ENCODE results near the gene SDK1. TPM values are rescaled to one million over a fixed set of nuclear protein-coding genes. Genes with fewer than 3 reads are reported as not detected.

The SDK1 gene
- total and polyA plus RNA-seq, 2 donors = 3.2 to 7.8 TPM

DNA sequence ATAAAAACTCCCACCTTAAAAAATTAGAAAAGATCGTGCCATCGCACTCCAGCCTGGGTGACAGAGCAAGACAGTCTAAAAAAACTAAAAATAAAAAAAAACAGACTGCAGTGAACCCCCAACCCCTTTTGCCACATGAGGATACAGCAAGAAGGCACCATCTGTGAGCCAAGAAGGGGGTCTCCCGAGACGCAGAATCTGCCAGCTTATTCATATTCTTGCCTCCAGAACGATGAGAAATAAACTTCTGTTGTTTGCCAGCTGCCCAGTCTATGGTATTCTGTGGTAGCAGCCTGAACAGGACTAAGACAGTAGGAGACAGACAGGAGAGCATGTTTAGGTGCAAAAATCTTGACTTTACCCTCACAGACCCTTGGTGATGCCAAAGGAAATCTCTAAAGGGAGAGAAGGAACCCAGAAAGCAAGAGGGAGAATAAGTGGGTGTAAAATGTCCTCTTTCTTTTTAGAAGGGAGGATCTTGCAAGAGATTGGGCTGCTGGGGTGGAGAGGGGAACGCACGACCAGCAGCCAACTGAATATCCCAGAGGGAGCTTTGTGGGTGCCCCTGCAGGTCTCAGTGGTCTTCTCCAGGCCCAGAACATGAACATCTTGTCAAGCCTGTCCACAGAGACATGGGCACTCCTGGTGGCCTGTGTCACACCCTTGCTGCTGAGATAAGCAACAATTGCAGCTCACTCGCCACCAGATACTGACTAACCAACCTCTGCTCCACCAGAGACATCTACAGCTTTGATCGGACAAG lies 980.4 kb downstream of the SDK1 start:
- no peak for DNase-seq (ENCODE audit: low read depth in 6 of 9, low spot score in 9 of 9)
- Histone ChIP-seq H3K27me3 (ENCODE audit: control insufficient read depth in 2 of 2, insufficient read depth in 1 of 2, low read length in 1 of 2) (no peaks in the 10 kb centered on the region), H3K27ac (ENCODE audit: low read depth in 1 of 2, low read length in 1 of 2) (no peak overlapping the region), H3K4me3 (ENCODE audit: low read length in 2 of 2) (no peak overlapping the region), H3K36me3 (ENCODE audit: control insufficient read depth in 2 of 2, insufficient read depth in 2 of 2, low read length in 1 of 2) (no peaks in the 10 kb centered on the region), H3K4me1 (ENCODE audit: control insufficient read depth in 2 of 2, insufficient read depth in 2 of 2, low read length in 2 of 2) (no peaks in the 10 kb centered on the region), H3K9me3 (ENCODE audit: control insufficient read depth in 2 of 2, insufficient read depth in 1 of 2, low read length in 1 of 2) (peaks cover 0 to 1% of the 10 kb centered on the region in 2 donors)
- WGBS = 86% methylated on average over 9 of the region's 9 CpGs

DNA sequence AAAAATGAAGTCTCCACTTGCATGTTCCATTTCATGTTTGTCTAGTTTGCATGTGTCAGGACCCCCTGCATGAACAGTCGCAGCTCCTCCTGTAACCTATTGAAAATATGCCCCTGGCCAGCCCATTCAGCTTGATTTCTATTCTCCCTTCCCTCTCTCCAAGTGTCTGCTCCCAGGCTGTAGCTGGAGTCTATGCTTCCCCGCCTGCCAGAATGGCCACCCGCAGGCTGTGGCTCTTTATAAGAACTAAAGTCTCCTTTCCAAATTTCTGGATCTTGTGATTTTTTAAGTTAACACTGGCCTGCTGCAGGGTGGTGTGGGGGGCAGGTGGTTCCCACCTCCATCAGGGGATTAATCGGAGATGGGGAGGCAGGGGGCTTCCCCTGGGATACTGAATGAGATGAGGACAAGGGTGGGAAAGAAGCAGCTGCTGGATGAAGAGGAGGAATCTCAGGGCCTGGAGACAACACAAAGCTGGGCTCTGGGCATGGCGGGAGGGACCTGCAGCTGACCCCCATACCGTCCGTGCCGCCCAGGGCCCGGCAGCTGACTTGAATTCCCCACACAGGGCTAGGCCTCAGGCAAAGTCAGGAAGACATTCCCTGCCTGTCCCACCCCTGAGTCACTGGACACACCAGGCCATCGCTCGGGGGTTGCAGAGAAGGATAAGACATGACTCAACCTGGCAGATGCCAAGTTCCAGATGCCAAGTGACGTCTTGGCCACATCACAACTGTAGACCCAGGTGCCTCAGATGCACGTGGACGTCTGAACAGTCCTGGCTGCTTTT lies 981.6 kb downstream of the SDK1 start:
- Histone ChIP-seq H3K9me3 (ENCODE audit: control insufficient read depth in 2 of 2, insufficient read depth in 1 of 2, low read length in 1 of 2) (peaks cover 0 to 1% of the 10 kb centered on the region in 2 donors), H3K36me3 (ENCODE audit: control insufficient read depth in 2 of 2, insufficient read depth in 2 of 2, low read length in 1 of 2) (no peaks in the 10 kb centered on the region), H3K27ac (ENCODE audit: low read depth in 1 of 2, low read length in 1 of 2) (no peak overlapping the region), H3K4me3 (ENCODE audit: low read length in 2 of 2) (no peak overlapping the region), H3K4me1 (ENCODE audit: control insufficient read depth in 2 of 2, insufficient read depth in 2 of 2, low read length in 2 of 2) (no peaks in the 10 kb centered on the region), H3K27me3 (ENCODE audit: control insufficient read depth in 2 of 2, insufficient read depth in 1 of 2, low read length in 1 of 2) (no peaks in the 10 kb centered on the region)
- DNase-seq (ENCODE audit: low read depth in 6 of 9, low spot score in 9 of 9) = no peak
- WGBS = 93% methylated on average over 14 of the region's 14 CpGs

DNA sequence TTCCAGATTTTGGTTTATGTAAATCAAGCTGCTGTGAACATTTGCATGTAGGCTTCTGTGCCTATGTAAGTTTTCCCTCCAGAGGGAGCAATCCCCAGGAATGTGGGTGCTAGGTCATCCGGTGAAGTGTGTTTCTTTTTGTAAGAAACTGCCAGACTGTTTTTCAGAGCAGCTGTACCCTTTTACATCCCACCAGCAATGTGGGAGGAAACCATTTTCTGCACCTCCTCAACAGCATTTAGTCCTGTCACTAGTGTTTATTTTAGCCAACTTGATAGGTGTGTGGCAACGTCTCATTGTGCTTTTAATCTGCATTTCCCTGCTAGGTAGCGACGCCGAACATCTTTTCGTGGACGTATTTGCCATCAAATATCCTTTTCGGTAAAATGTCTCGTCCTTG lies 985.3 kb downstream of the SDK1 start:
- H3K4me3 ChIP-seq (ENCODE audit: low read length in 2 of 2) = no peak overlapping the region
- WGBS = 82% methylated on average over 9 of the region's 9 CpGs
- no peak overlapping the region for H3K27ac ChIP-seq (ENCODE audit: low read depth in 1 of 2, low read length in 1 of 2)
- H3K4me1 ChIP-seq (ENCODE audit: control insufficient read depth in 2 of 2, insufficient read depth in 2 of 2, low read length in 2 of 2) = no peaks in the 10 kb centered on the region
- H3K36me3 ChIP-seq (ENCODE audit: control insufficient read depth in 2 of 2, insufficient read depth in 2 of 2, low read length in 1 of 2) = no peaks in the 10 kb centered on the region
- DNase-seq (ENCODE audit: low read depth in 6 of 9, low spot score in 9 of 9) = no peak
- no peaks in the 10 kb centered on the region for H3K27me3 ChIP-seq (ENCODE audit: control insufficient read depth in 2 of 2, insufficient read depth in 1 of 2, low read length in 1 of 2)
- H3K9me3 ChIP-seq (ENCODE audit: control insufficient read depth in 2 of 2, insufficient read depth in 1 of 2, low read length in 1 of 2) = peaks cover 0 to 1% of the 10 kb centered on the region in 2 donors

DNA sequence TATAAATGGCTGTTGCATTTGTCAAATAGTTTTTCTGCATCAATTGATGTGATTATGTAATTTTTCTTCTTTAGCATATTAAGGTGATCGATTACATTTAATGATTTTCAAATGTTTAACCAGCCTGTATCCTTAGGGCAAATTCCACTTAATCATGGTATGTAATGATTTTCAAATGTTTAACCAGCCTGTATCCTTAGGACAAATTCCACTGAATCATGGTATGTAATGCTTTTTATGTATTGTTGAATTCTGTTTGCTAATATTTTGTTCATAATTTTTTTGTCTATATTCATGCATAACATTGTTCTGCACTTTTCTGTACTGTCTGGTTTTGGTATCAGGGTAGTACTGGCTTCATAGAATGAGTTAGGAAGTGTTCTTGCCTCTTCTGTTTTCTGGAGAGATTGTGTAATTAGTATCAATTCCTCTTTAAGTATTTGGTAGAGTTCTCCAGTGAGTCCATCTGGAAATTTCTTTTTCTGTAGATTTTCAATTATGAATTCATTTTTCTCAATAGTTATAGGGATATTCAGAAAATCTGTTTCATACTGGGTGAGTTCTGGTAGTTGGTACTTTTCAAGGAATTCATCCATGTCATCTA lies 987.8 kb downstream of the SDK1 start:
- no peak for DNase-seq (ENCODE audit: low read depth in 6 of 9, low spot score in 9 of 9)
- H3K27ac ChIP-seq (ENCODE audit: low read depth in 1 of 2, low read length in 1 of 2) = no peak overlapping the region
- H3K4me1 ChIP-seq (ENCODE audit: control insufficient read depth in 2 of 2, insufficient read depth in 2 of 2, low read length in 2 of 2) = no peaks in the 10 kb centered on the region
- no peaks in the 10 kb centered on the region for H3K9me3 ChIP-seq (ENCODE audit: control insufficient read depth in 2 of 2, insufficient read depth in 1 of 2, low read length in 1 of 2)
- H3K27me3 ChIP-seq (ENCODE audit: control insufficient read depth in 2 of 2, insufficient read depth in 1 of 2, low read length in 1 of 2) = no peaks in the 10 kb centered on the region
- H3K36me3 ChIP-seq (ENCODE audit: control insufficient read depth in 2 of 2, insufficient read depth in 2 of 2, low read length in 1 of 2) = no peaks in the 10 kb centered on the region
- H3K4me3 ChIP-seq (ENCODE audit: low read length in 2 of 2) = no peak overlapping the region
- 96% methylated on average over 1 of the region's 1 CpG for WGBS

DNA sequence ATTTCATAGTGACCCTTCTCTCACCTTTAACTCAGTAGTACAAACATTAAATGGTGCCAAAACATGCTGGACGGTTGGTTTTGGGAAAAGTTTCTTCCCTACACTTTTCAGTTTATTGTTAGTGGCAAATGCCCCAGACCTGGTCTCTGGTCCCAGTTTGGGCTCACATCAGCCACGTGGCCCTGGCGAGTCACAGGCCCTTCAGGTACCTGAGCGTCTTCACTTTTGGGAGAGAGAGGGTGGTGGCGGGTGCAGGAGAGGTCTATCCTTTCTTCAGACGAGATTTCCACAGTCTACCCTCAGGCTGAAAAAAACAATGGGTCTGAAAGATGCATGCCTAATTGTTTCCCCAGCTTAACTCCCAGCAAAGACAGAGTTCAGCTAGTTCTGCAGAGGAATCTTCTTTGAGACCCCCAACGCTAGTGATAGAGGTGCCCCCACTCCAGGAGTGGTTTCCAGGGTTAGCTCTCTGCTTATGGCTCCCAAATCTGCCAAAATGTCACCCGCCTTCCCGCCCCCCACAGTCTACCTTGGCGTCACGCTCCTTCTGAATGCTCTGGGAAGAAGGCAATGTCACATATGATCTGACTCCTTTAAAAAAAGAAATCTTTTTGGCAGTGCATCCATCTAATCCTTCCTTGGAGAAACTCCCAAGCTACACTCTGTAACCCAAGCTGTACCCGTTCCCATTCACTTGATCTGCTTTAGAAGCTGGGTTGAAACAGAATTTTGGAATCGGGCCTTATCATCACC lies 996.3 kb downstream of the SDK1 start:
- Histone ChIP-seq H3K27me3 (ENCODE audit: control insufficient read depth in 2 of 2, insufficient read depth in 1 of 2, low read length in 1 of 2) (no peaks in the 10 kb centered on the region), H3K4me1 (ENCODE audit: control insufficient read depth in 2 of 2, insufficient read depth in 2 of 2, low read length in 2 of 2) (no peaks in the 10 kb centered on the region), H3K4me3 (ENCODE audit: low read length in 2 of 2) (no peak overlapping the region), H3K36me3 (ENCODE audit: control insufficient read depth in 2 of 2, insufficient read depth in 2 of 2, low read length in 1 of 2) (no peaks in the 10 kb centered on the region), H3K27ac (ENCODE audit: low read depth in 1 of 2, low read length in 1 of 2) (no peak overlapping the region), H3K9me3 (ENCODE audit: control insufficient read depth in 2 of 2, insufficient read depth in 1 of 2, low read length in 1 of 2) (peaks cover 0 to 21% of the 10 kb centered on the region in 2 donors)
- DNase-seq (ENCODE audit: low read depth in 6 of 9, low spot score in 9 of 9) = peak in 1 of 9 donors; percentile 2
- 87% methylated on average over 13 of the region's 13 CpGs for WGBS

DNA sequence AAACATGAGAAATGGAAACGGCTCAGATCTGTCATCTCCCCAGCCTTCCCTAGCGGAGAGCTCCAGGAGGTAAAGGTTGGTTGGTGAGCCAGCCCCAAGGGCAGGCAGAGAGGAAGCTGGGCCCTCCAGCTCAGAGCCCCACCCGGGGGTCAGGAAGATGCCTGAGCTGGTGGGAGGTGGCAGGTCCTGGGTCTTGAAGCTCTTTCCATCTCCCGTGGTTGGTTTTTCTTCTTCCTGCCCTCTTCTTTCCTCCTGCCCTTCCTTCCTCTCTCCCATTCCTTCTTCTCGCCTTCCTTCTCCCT lies 996.8 kb downstream of the SDK1 start:
- Histone ChIP-seq H3K4me3 (ENCODE audit: low read length in 2 of 2) (no peak overlapping the region), H3K27me3 (ENCODE audit: control insufficient read depth in 2 of 2, insufficient read depth in 1 of 2, low read length in 1 of 2) (no peaks in the 10 kb centered on the region), H3K4me1 (ENCODE audit: control insufficient read depth in 2 of 2, insufficient read depth in 2 of 2, low read length in 2 of 2) (no peaks in the 10 kb centered on the region), H3K36me3 (ENCODE audit: control insufficient read depth in 2 of 2, insufficient read depth in 2 of 2, low read length in 1 of 2) (no peaks in the 10 kb centered on the region), H3K27ac (ENCODE audit: low read depth in 1 of 2, low read length in 1 of 2) (no peak overlapping the region), H3K9me3 (ENCODE audit: control insufficient read depth in 2 of 2, insufficient read depth in 1 of 2, low read length in 1 of 2) (peaks cover 1 to 21% of the 10 kb centered on the region in 2 donors)
- WGBS = 88% methylated on average over 5 of the region's 5 CpGs
- no peak for DNase-seq (ENCODE audit: low read depth in 6 of 9, low spot score in 9 of 9)

GRCh38 chr7:4299431-4299830 lies 998.4 kb downstream of the SDK1 start:
- Histone ChIP-seq H3K4me3 (ENCODE audit: low read length in 2 of 2) (no peak overlapping the region), H3K27me3 (ENCODE audit: control insufficient read depth in 2 of 2, insufficient read depth in 1 of 2, low read length in 1 of 2) (no peaks in the 10 kb centered on the region), H3K4me1 (ENCODE audit: control insufficient read depth in 2 of 2, insufficient read depth in 2 of 2, low read length in 2 of 2) (no peaks in the 10 kb centered on the region), H3K36me3 (ENCODE audit: control insufficient read depth in 2 of 2, insufficient read depth in 2 of 2, low read length in 1 of 2) (no peaks in the 10 kb centered on the region), H3K27ac (ENCODE audit: low read depth in 1 of 2, low read length in 1 of 2) (no peak overlapping the region), H3K9me3 (ENCODE audit: control insufficient read depth in 2 of 2, insufficient read depth in 1 of 2, low read length in 1 of 2) (peaks cover 1 to 18% of the 10 kb centered on the region in 2 donors)
- 92% methylated on average over 5 of the region's 5 CpGs for WGBS
- no peak for DNase-seq (ENCODE audit: low read depth in 6 of 9, low spot score in 9 of 9)

- 95% methylated on average over 19 of the region's 19 CpGs for WGBS
Observed at GRCh38 chr7:4302203-4302905, 1001.3 kb downstream of the SDK1 start.

More at GRCh38 chr7:4302203-4302905, 1001.3 kb downstream of the SDK1 start:
- no peak overlapping the region for H3K27ac ChIP-seq (ENCODE audit: low read depth in 1 of 2, low read length in 1 of 2)
- no peaks in the 10 kb centered on the region for H3K27me3 ChIP-seq (ENCODE audit: control insufficient read depth in 2 of 2, insufficient read depth in 1 of 2, low read length in 1 of 2)
- no peaks in the 10 kb centered on the region for H3K4me1 ChIP-seq (ENCODE audit: control insufficient read depth in 2 of 2, insufficient read depth in 2 of 2, low read length in 2 of 2)
- H3K9me3 ChIP-seq (ENCODE audit: control insufficient read depth in 2 of 2, insufficient read depth in 1 of 2, low read length in 1 of 2) = peaks cover 1 to 20% of the 10 kb centered on the region in 2 donors
- H3K36me3 ChIP-seq (ENCODE audit: control insufficient read depth in 2 of 2, insufficient read depth in 2 of 2, low read length in 1 of 2) = no peaks in the 10 kb centered on the region
- DNase-seq (ENCODE audit: low read depth in 6 of 9, low spot score in 9 of 9) = no peak
- H3K4me3 ChIP-seq (ENCODE audit: low read length in 2 of 2) = no peak overlapping the region

Data from thymus (tissue), 11 donors.